ENCODE measurements around the gene MALT1.

GRCh38 chr18:58653814-58654509, 17.3 kb upstream of the MALT1 start:
- TF ChIP-seq, protein P1, sequence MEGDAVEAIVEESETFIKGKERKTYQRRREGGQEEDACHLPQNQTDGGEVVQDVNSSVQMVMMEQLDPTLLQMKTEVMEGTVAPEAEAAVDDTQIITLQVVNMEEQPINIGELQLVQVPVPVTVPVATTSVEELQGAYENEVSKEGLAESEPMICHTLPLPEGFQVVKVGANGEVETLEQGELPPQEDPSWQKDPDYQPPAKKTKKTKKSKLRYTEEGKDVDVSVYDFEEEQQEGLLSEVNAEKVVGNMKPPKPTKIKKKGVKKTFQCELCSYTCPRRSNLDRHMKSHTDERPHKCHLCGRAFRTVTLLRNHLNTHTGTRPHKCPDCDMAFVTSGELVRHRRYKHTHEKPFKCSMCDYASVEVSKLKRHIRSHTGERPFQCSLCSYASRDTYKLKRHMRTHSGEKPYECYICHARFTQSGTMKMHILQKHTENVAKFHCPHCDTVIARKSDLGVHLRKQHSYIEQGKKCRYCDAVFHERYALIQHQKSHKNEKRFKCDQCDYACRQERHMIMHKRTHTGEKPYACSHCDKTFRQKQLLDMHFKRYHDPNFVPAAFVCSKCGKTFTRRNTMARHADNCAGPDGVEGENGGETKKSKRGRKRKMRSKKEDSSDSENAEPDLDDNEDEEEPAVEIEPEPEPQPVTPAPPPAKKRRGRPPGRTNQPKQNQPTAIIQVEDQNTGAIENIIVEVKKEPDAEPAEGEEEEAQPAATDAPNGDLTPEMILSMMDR (conservative IDR thresholded peaks at IDR 0.05; ENCODE audit: low read length): no peak
- no peak for TF ChIP-seq EZH2phosphoT487 (IDR thresholded peaks at IDR 0.05; ENCODE audit: borderline replicate concordance, low read depth, low read length)

Data from OCI-LY7 (cell line).